ENCODE measurements around the gene RUVBL1. TPM values are rescaled to one million over a fixed set of nuclear protein-coding genes. Genes with fewer than 3 reads are reported as not detected.

Gene RUVBL1
- total RNA-seq, 1 experiment from 2014 or later, result 115 TPM

- H3K9me2 ChIP-seq (ENCODE audit: insufficient read depth), result no peaks in the 10 kb centered on the region
- no peak for DNase-seq
- peaks cover 28% of the 10 kb centered on the region for H3K36me3 ChIP-seq (ENCODE audit: low read depth)
- TF ChIP-seq EZH2 (IDR thresholded peaks at IDR 0.05; ENCODE audit: low read depth) (no peak), CTCF (conservative IDR thresholded peaks at IDR 0.05) (no peak)
- no peak overlapping the region for H3K4me3 ChIP-seq
- H3K9me3 ChIP-seq (ENCODE audit: insufficient read depth, low read depth), result no peaks in the 10 kb centered on the region
- no peaks in the 10 kb centered on the region; the same call in 1 of the 2 replicates for H3F3A ChIP-seq (ENCODE audit: insufficient read depth, low read depth)
- ChIA-PET CTCF (no interaction called here), POLR2A (ENCODE audit: unreplicated experiment) (no interaction called here)
- H3K4me1 ChIP-seq (replicated peaks; ENCODE audit: insufficient read depth), result no peaks in the 10 kb centered on the region
- H3K79me2 ChIP-seq (ENCODE audit: low read depth), result peaks cover 12% of the 10 kb centered on the region
- H3K27ac ChIP-seq, result no peak overlapping the region
- BruUV-seq (replicated peaks), result TSS peak; percentile 21
- peaks cover 53% of the 10 kb centered on the region for H4K20me1 ChIP-seq (ENCODE audit: insufficient read depth)
- H2AFZ ChIP-seq, result no peak overlapping the region
- H3K27me3 ChIP-seq (ENCODE audit: insufficient read depth, low read depth), result no peaks in the 10 kb centered on the region
- no peak overlapping the region for H3K4me2 ChIP-seq
- intact Hi-C loops (cut with micrococcal nuclease; ENCODE audit: unreplicated experiment), result no loop called here
These were observed 15.8 kb downstream of the RUVBL1 start for GRCh38 chr3:128107834-128108233.

- ChIA-PET CTCF (no interaction called here), POLR2A (ENCODE audit: unreplicated experiment) (no interaction called here)
- H3K79me2 ChIP-seq (ENCODE audit: low read depth), result peaks cover 11% of the 10 kb centered on the region
- H3K4me2 ChIP-seq, result no peak overlapping the region
- no peaks in the 10 kb centered on the region for H3K9me3 ChIP-seq (ENCODE audit: insufficient read depth, low read depth)
- peaks cover 11% of the 10 kb centered on the region for H3K36me3 ChIP-seq (ENCODE audit: low read depth)
- H3F3A ChIP-seq (ENCODE audit: insufficient read depth, low read depth), result no peaks in the 10 kb centered on the region
- TF ChIP-seq CTCF (conservative IDR thresholded peaks at IDR 0.05), result no peak
- TF ChIP-seq EZH2 (IDR thresholded peaks at IDR 0.05; ENCODE audit: low read depth), result no peak
- H3K27ac ChIP-seq, result no peak overlapping the region
- no peaks in the 10 kb centered on the region for H3K9me2 ChIP-seq (ENCODE audit: insufficient read depth)
- no peaks in the 10 kb centered on the region for H3K27me3 ChIP-seq (ENCODE audit: insufficient read depth, low read depth)
- no peak overlapping the region for H2AFZ ChIP-seq
- peaks cover 46% of the 10 kb centered on the region for H4K20me1 ChIP-seq (ENCODE audit: insufficient read depth)
- H3K4me3 ChIP-seq, result no peak overlapping the region
- DNase-seq, result no peak
- BruUV-seq (replicated peaks), result no TSS peak
- intact Hi-C loops (cut with micrococcal nuclease; ENCODE audit: unreplicated experiment), result no loop called here
- no peaks in the 10 kb centered on the region for H3K4me1 ChIP-seq (replicated peaks; ENCODE audit: insufficient read depth)
These were observed 20.4 kb downstream of the RUVBL1 start for GRCh38 chr3:128103136-128103676.

- H3K4me1 ChIP-seq (replicated peaks; ENCODE audit: insufficient read depth), result no peaks in the 10 kb centered on the region
- no peaks in the 10 kb centered on the region for H3K9me2 ChIP-seq (ENCODE audit: insufficient read depth)
- no peak overlapping the region for H2AFZ ChIP-seq
- no peak overlapping the region for H3K4me2 ChIP-seq
- H3K27me3 ChIP-seq (ENCODE audit: insufficient read depth, low read depth), result no peaks in the 10 kb centered on the region
- H3K9me3 ChIP-seq (ENCODE audit: insufficient read depth, low read depth), result no peaks in the 10 kb centered on the region
- TF ChIP-seq CTCF (conservative IDR thresholded peaks at IDR 0.05) (no peak), EZH2 (IDR thresholded peaks at IDR 0.05; ENCODE audit: low read depth) (no peak)
- no peak overlapping the region for H3K27ac ChIP-seq
- no peak for DNase-seq
- CTCF ChIA-PET, result no interaction called here
- H3K79me2 ChIP-seq (ENCODE audit: low read depth), result no peaks in the 10 kb centered on the region
- peaks cover 37% of the 10 kb centered on the region for H4K20me1 ChIP-seq (ENCODE audit: insufficient read depth)
- intact Hi-C loops (cut with micrococcal nuclease; ENCODE audit: unreplicated experiment), result no loop called here
- H3K36me3 ChIP-seq (ENCODE audit: low read depth), result peaks cover 23% of the 10 kb centered on the region
- H3K4me3 ChIP-seq, result no peak overlapping the region
- no TSS peak for BruUV-seq (replicated peaks)
- POLR2A ChIA-PET (ENCODE audit: unreplicated experiment), result no interaction called here
- no peaks in the 10 kb centered on the region; the same call in 1 of the 2 replicates for H3F3A ChIP-seq (ENCODE audit: insufficient read depth, low read depth)
These were observed 23.0 kb downstream of the RUVBL1 start for GRCh38 chr3:128100638-128101037.
